NCI-H2081 treated with DMSO at 0.1 percent for 48 hours (cell line): Measurements from ENCODE around the gene PPP1R12A.

Experiments
- DNase-seq: peaks from one replicate; lab custom pipeline; 2025; lab: John Stamatoyannopoulos, UW

PPP1R12A gene

GRCh38 chr12:79935624-79936345 lies 888 bp upstream of the PPP1R12A start:
- no peak for DNase-seq

- no peak for DNase-seq
These were observed 446 bp downstream of the PPP1R12A start for GRCh38 chr12:79934281-79935020.

- DNase-seq: no peak
These were observed 1.2 kb downstream of the PPP1R12A start for GRCh38 chr12:79933532-79934264.

GRCh38 chr12:79933043-79933442 lies 1.9 kb downstream of the PPP1R12A start:
- no peak for DNase-seq

GRCh38 chr12:79932357-79932756 lies 2.5 kb downstream of the PPP1R12A start:
- no peak for DNase-seq

- no peak for DNase-seq
These were observed 5.8 kb downstream of the PPP1R12A start for GRCh38 chr12:79929065-79929464.

- no peak for DNase-seq
These were observed 7.0 kb downstream of the PPP1R12A start for GRCh38 chr12:79927772-79928474.

- DNase-seq: no peak
These were observed 7.9 kb downstream of the PPP1R12A start for GRCh38 chr12:79926951-79927350.

GRCh38 chr12:79925492-79925891 lies 9.4 kb downstream of the PPP1R12A start:
- no peak for DNase-seq

- DNase-seq: no peak
These were observed 13.1 kb downstream of the PPP1R12A start for GRCh38 chr12:79921786-79922185.

- no peak for DNase-seq
These were observed 14.3 kb downstream of the PPP1R12A start for GRCh38 chr12:79920421-79921238.

GRCh38 chr12:79919762-79920161 lies 15.1 kb downstream of the PPP1R12A start:
- no peak for DNase-seq

GRCh38 chr12:79916826-79917225 lies 18.1 kb downstream of the PPP1R12A start:
- DNase-seq: no peak

GRCh38 chr12:79911889-79912656 lies 22.8 kb downstream of the PPP1R12A start:
- DNase-seq: no peak

- DNase-seq: no peak
These were observed 26.5 kb downstream of the PPP1R12A start for GRCh38 chr12:79908366-79908765.

- DNase-seq: no peak
These were observed 33.4 kb downstream of the PPP1R12A start for GRCh38 chr12:79901506-79901905.

GRCh38 chr12:79900951-79901350 lies 33.9 kb downstream of the PPP1R12A start:
- no peak for DNase-seq

- DNase-seq: no peak
These were observed 34.7 kb downstream of the PPP1R12A start for GRCh38 chr12:79900199-79900598.

- no peak for DNase-seq
These were observed 37.3 kb downstream of the PPP1R12A start for GRCh38 chr12:79897617-79898016.

- DNase-seq: no peak
These were observed 39.1 kb downstream of the PPP1R12A start for GRCh38 chr12:79895804-79896203.

GRCh38 chr12:79895071-79895470 lies 39.8 kb downstream of the PPP1R12A start:
- DNase-seq: no peak
